K562 (cell line): ENCODE data around the gene POP5. TPM values are rescaled to one million over a fixed set of nuclear protein-coding genes. Genes with fewer than 3 reads are reported as not detected.

Experiments
- ATF6 ChIP-seq: sonication (generic); formaldehyde crosslinking; IDR thresholded peaks from 2 replicates; pipeline ENCODE4 v1.4.0; 2020; ENCODE audit warnings: mild to moderate bottlenecking, missing genetic modification reagents
- BRD9 ChIP-seq: fragments of 450-650 bp; IDR thresholded peaks from 2 replicates; pipeline ENCODE4 v1.6.1; 2018; ENCODE audit warnings: low read depth; ENCODE audit not compliant: partially characterized antibody
- CBX3 ChIP-seq, 2 experiments: IDR thresholded peaks; 1 replicate in 1 of 2; 2 replicates in 1 of 2; pipeline ENCODE4 v1.6.1; 2012; ENCODE audit warnings: inconsistent platforms in 2 of 2, low read length in 2 of 2, borderline replicate concordance in 1 of 2, control low read depth in 1 of 2
- DPF2 ChIP-seq: fragments of 450-650 bp; IDR thresholded peaks from 2 replicates; pipeline ENCODE4 v1.6.1; 2016
- FOXK2 ChIP-seq, 2 experiments: fragments of 450-650 bp; IDR thresholded peaks in 1 of 2; conservative IDR thresholded peaks in 1 of 2; 2 replicates each; pipeline ENCODE4 v1.6.1; 2016; ENCODE audit warnings: low read depth in 2 of 2, mild to moderate bottlenecking in 1 of 2
- KDM1A ChIP-seq, 2 experiments: fragments of 450-650 bp; IDR thresholded peaks; 2 replicates each; pipeline ENCODE4 v1.6.1; 2016; ENCODE audit warnings: mild to moderate bottlenecking in 2 of 2
- L3MBTL2 ChIP-seq: fragments of 450-650 bp; IDR thresholded peaks from 2 replicates; pipeline ENCODE4 v1.6.1; 2016; ENCODE audit warnings: mild to moderate bottlenecking, moderate library complexity
- MAZ ChIP-seq, 2 experiments: fragments of 450-650 bp in 1 of 2; sonication (generic) in 1 of 2; formaldehyde crosslinking; IDR thresholded peaks in 1 of 2; conservative IDR thresholded peaks in 1 of 2; 2 replicates each; pipeline versions ENCODE4 v1.4.0 to v1.5.0; 2020; ENCODE audit warnings: mild to moderate bottlenecking in 1 of 2, missing genetic modification reagents in 1 of 2
- POU5F1 ChIP-seq: fragments of 150-350 bp; IDR thresholded peaks from 2 replicates; pipeline ENCODE4 v1.6.1; 2014; ENCODE audit warnings: borderline replicate concordance, low read length, low read depth, mild to moderate bottlenecking; ENCODE audit not compliant: partially characterized antibody
- REST ChIP-seq, 2 experiments: fragments of 450-650 bp; formaldehyde crosslinking in 1 of 2; IDR thresholded peaks; 2 replicates each; pipeline versions ENCODE4 v1.4.0 to v1.6.1; 2014 to 2020; ENCODE audit warnings: mild to moderate bottlenecking in 2 of 2, borderline replicate concordance in 1 of 2, low read depth in 1 of 2
- SMC3 ChIP-seq: conservative IDR thresholded peaks from 2 replicates; pipeline ENCODE4 v1.6.1; 2011; ENCODE audit warnings: low read depth, low read length, improper control_type of control experiment; ENCODE audit not compliant: insufficient read depth
- SUPT5H ChIP-seq: fragments of 450-650 bp; IDR thresholded peaks from 2 replicates; pipeline ENCODE4 v1.6.1; 2016
- U2AF1 ChIP-seq: fragments of 200-400 bp; formaldehyde crosslinking; optimal IDR thresholded peaks from 2 replicates; pipeline ENCODE3; 2017; ENCODE audit warnings: mild to moderate bottlenecking, low read depth, low read length, moderate library complexity
- ZNF740 ChIP-seq, 3 experiments: fragments of 200-800 bp in 1 of 3; sonication (Bioruptor generic) in 1 of 3; sonication (generic) in 1 of 3; formaldehyde crosslinking in 1 of 3; IDR thresholded peaks; 2 replicates each; pipeline versions ENCODE4 v1.6.1 to v1.8.0; 2016 to 2022; ENCODE audit warnings: mild to moderate bottlenecking in 2 of 3, missing compliant biosample characterization in 2 of 3, missing genetic modification characterization in 2 of 3, missing genetic modification reagents in 1 of 3
- ZNF766 ChIP-seq: fragments of 200-800 bp; sonication (Bioruptor generic); conservative IDR thresholded peaks from 2 replicates; pipeline ENCODE4 v1.6.1; 2016; ENCODE audit warnings: missing genetic modification characterization, missing compliant biosample characterization
- ZNF79 ChIP-seq: fragments of 250-450 bp; sonication (Bioruptor Pico); IDR thresholded peaks from 2 replicates; pipeline ENCODE4 v1.4.0; 2020; ENCODE audit warnings: low read depth, mild to moderate bottlenecking, moderate library complexity
- polyA plus RNA-seq, 8 experiments: library from polyadenylated mRNA; depleted of rRNA in 4 of 8; stranded (reverse) in 5 of 8; unstranded in 3 of 8; fragments of >200 nt; fragmentation: Nextera tagmentation in 2 of 8; fragmentation: Illumina TruSeq in 1 of 8; extraction: Ambion mirVana in 2 of 8; extraction: Trizol in 1 of 8; gene quantifications; 2 replicates each; pipeline versions ENCODE4 v1.2.1 to v1.2.3, GENCODE V29; 2011 to 2014; ENCODE audit warnings: inconsistent platforms in 1 of 8, missing spikeins in 1 of 8
- total RNA-seq, 7 experiments: library from RNA; depleted of rRNA in 6 of 7; stranded (reverse); fragments of >200 nt in 6 of 7; fragmentation: Illumina TruSeq in 2 of 7; extraction: Trizol in 2 of 7; gene quantifications; 2 replicates each; pipeline versions ENCODE4 v1.2.1 to v1.2.3, GENCODE V29; 2011 to 2021; ENCODE audit warnings: low replicate concordance in 1 of 7

The POP5 gene
- total and polyA plus RNA-seq, 9 of the 15 experiments (the other 6 are each of a cell fraction or from before 2014, with no cell fraction given): 57.5 to 253 (median 73.8) TPM

- TF ChIP-seq CBX3 (IDR thresholded peaks at IDR 0.05; ENCODE audit: borderline replicate concordance in 1 of 2, low read length in 2 of 2) (peak in 1 of 2 experiments; percentile 60; a peak in 1 of 3 replicates), ZNF740 (CRISPR knock-in tag; IDR thresholded peaks at IDR 0.05) (peak; percentile 93), ZNF740 (tag; IDR thresholded peaks at IDR 0.05) (peak in 1 of 2 experiments; percentile 86; a peak in 2 of 4 replicates), FOXK2 (conservative IDR thresholded peaks at IDR 0.05 in 1 of 2, IDR thresholded peaks at IDR 0.05 in 1 of 2; ENCODE audit: low read depth in 2 of 2) (no peak), SMC3 (peak; percentile 81; the same call in 1 of the 2 replicates), POU5F1 (no peak), U2AF1 (no peak), ATF6 (CRISPR knock-in tag) (no peak), BRD9 (no peak), KDM1A (IDR thresholded peaks at IDR 0.05) (peak; percentile 86 to 91; a peak in 3 of 4 replicates), SUPT5H (no peak), REST (IDR thresholded peaks at IDR 0.05; ENCODE audit: borderline replicate concordance) (peak; percentile 61; the same call in 1 of the 2 replicates), REST (CRISPR knock-in tag; IDR thresholded peaks at IDR 0.05; ENCODE audit: low read depth) (no peak), L3MBTL2 (no peak), DPF2 (no peak), ZNF766 (CRISPR knock-in tag) (no peak), ZNF79 (CRISPR knock-in tag) (no peak), MAZ (CRISPR knock-in tag; conservative IDR thresholded peaks at IDR 0.05 in 1 of 2, IDR thresholded peaks at IDR 0.05 in 1 of 2) (peak in 1 of 2 experiments; percentile 67; a peak in 3 of 4 replicates)
Measured at GRCh38 chr12:120583478-120584030, 2.4 kb upstream of the POP5 start (continued).
